Adrenal gland (tissue), 12 donors: ENCODE measurements around the gene HINFP. TPM values are rescaled to one million over a fixed set of nuclear protein-coding genes. Genes with fewer than 3 reads are reported as not detected.

ENCODE experiments used
- DNase-seq, 7 donors: peaks; one replicate each; pipeline ENCODE4 v3.0.0-alpha.2; 2019 to 2020
- H3K27ac ChIP-seq, 5 donors: fragments of 200-600 bp; sonication (generic) in 4 of 5; 1 replicate in 3 of 5; 2 replicates in 2 of 5; pipeline versions ENCODE4 v1.5.1 to v1.8.0; 2016 to 2020; ENCODE audit warnings: mild to moderate bottlenecking in 1 of 5
- H3K27me3 ChIP-seq: fragments of 200-600 bp; 2 replicates; pipeline ENCODE4 v1.8.0; 2021
- H3K36me3 ChIP-seq, 2 donors: fragments of 200-600 bp; replicated peaks in 1 of 2; 1 replicate in 1 of 2; 2 replicates in 1 of 2; pipeline versions ENCODE4 v1.5.1 to v1.8.0; 2018 to 2022
- H3K4me1 ChIP-seq, 2 donors: fragments of 200-600 bp; replicated peaks in 1 of 2; 1 replicate in 1 of 2; 2 replicates in 1 of 2; pipeline versions ENCODE4 v1.5.1 to v1.8.0; 2018 to 2021
- H3K4me3 ChIP-seq, 4 donors: fragments of 200-600 bp; sonication (generic) in 3 of 4; one replicate each; pipeline ENCODE4 v1.5.1; 2016 to 2018
- H3K9me3 ChIP-seq, 3 donors: fragments of 200-600 bp; sonication (generic) in 1 of 3; replicated peaks in 1 of 3; 1 replicate in 2 of 3; 2 replicates in 1 of 3; pipeline versions ENCODE4 v1.5.1 to v1.8.0; 2016 to 2021
- CTCF ChIP-seq, 6 experiments: fragments of 450-650 bp in 4 of 6; fragments of 200-600 bp in 2 of 6; sonication (generic) in 1 of 6; IDR thresholded peaks; 1 replicate in 5 of 6; 2 replicates in 1 of 6; pipeline versions ENCODE4 v1.5.1 to v1.8.0; 2016 to 2021; ENCODE audit warnings: antibody characterized with exemption in 6 of 6, mild to moderate bottlenecking in 2 of 6, moderate library complexity in 1 of 6
- POLR2A ChIP-seq, 2 donors: fragments of 450-650 bp; IDR thresholded peaks; one replicate each; pipeline ENCODE4 v1.6.1; 2017; ENCODE audit warnings: antibody characterized with exemption in 2 of 2, mild to moderate bottlenecking in 2 of 2, moderate library complexity in 1 of 2
- WGBS, 4 donors: extraction: QIAGEN DNeasy Blood & Tissue Kit in 2 of 4; methylation state at CpG; one replicate each; pipeline versions ENCODE4 v1.1.5 to v1.1.7; 2013 to 2017; 5-methylcytosine and 5-hydroxymethylcytosine counted together
- intact Hi-C, 2 donors: fragments of 100-400 bp; cut with DNase I; formaldehyde crosslinking; loops; one replicate each; pipeline versions ENCODE4 v1.14.1 to v1.15.0; 2022 to 2023
- polyA plus RNA-seq, 3 donors: library from polyadenylated mRNA; stranded (reverse); fragments of 200-250 nt in 2 of 3; fragments of 350-450 nt in 1 of 3; fragmentation: Illumina TruSeq in 1 of 3; extraction: RNeasy Lipid Tissue Mini Kit (QIAGEN cat#74804) in 1 of 3; gene quantifications; one replicate each; pipeline ENCODE4 v1.2.3, GENCODE V29; 2013 to 2014
- total RNA-seq, 9 donors: library from RNA; depleted of rRNA in 4 of 9; stranded (reverse); fragments of >200 nt in 4 of 9; fragments of 120-200 nt in 1 of 9; fragmentation: NEBNext Ultra II Directional in 1 of 9; extraction: Animal tissue kit (Norgen Biotek cat#: 25700) in 1 of 9; gene quantifications; one replicate each; pipeline versions ENCODE4 v1.1.0 to v1.2.4, GENCODE V29; 2013 to 2023
- donor health status: healthy with polysubstance abuse.
- donor health status: Bipolar disorder and iron deficiency.
- donor health status: DM: yes; HTN: yes; CAD: no.
- donor health status: DM: no; HTN: no; CAD: no.
- donor health status: DM: no; HTN: no; CAD: no.
- donor health status: DM: yes; HTN: yes; CAD: no.

HINFP gene
- total and polyA plus RNA-seq, 12 donors: 7.4 to 39.1 (median 22.2) TPM

GRCh38 chr11:119106564-119107537, 14.5 kb upstream of the HINFP start, which contains the start of gene C2CD2L:
TSS of gene C2CD2L (plus strand) at chr11:119107344. CDS start at chr11:119107742, 398 bp downstream.
- H3K4me1 ChIP-seq: peaks cover 24 to 36% of the 10 kb centered on the region in 2 donors

GRCh38 chr11:119107538-119108145, 13.7 kb upstream of the HINFP start:
- Histone ChIP-seq H3K4me1 (peaks cover 20 to 34% of the 10 kb centered on the region in 2 donors), H3K9me3 (no peaks in the 10 kb centered on the region), H3K27me3 (no peaks in the 10 kb centered on the region), H3K4me3 (peak overlapping the region; percentile 21 to 95 (median 68)), H3K27ac (peak overlapping the region in 4 of 5 donors; percentile 33 to 71 (median 60)), H3K36me3 (peaks cover 0 to 21% of the 10 kb centered on the region in 2 donors)
- intact Hi-C loops: no loop called here
- DNase-seq: peak in 1 of 7 donors; percentile 19
- no peak for TF ChIP-seq POLR2A (IDR thresholded peaks at IDR 0.05)
- no peak for TF ChIP-seq CTCF (IDR thresholded peaks at IDR 0.05)
- 0 to 1% (median 0%) methylated on average over 5 to 65 of the region's 65 CpGs for WGBS, 4 donors

More at GRCh38 chr11:119106564-119107537, 14.5 kb upstream of the HINFP start, which contains the start of gene C2CD2L:
- Histone ChIP-seq H3K36me3 (peaks cover 0 to 13% of the 10 kb centered on the region in 2 donors), H3K4me3 (peak within 1 kb of the TSS; percentile 21 to 95 (median 68)), H3K9me3 (no peaks in the 10 kb centered on the region), H3K27me3 (no peaks in the 10 kb centered on the region), H3K27ac (peak within 1 kb of the TSS in 4 of 5 donors; percentile 33 to 71 (median 62))
- peak; percentile 85 to 95 (median 88) for DNase-seq
- WGBS, 4 donors: 1 to 5% (median 2%) methylated on average over 9 to 49 of the region's 49 CpGs
- TF ChIP-seq POLR2A (IDR thresholded peaks at IDR 0.05): peak; percentile 49 to 50
- TF ChIP-seq CTCF (IDR thresholded peaks at IDR 0.05): no peak
- intact Hi-C loops: no loop called here

GRCh38 chr11:119108146-119108856, 13.1 kb upstream of the HINFP start:
- 23 to 41% (median 29%) methylated on average over 5 to 8 of the region's 8 CpGs for WGBS, 4 donors
- peak in 1 of 7 donors; percentile 13 for DNase-seq
- intact Hi-C loops: no loop called here

More at GRCh38 chr11:119108146-119108856, 13.1 kb upstream of the HINFP start:
- peaks cover 14 to 27% of the 10 kb centered on the region in 2 donors for H3K4me1 ChIP-seq
- TF ChIP-seq POLR2A (IDR thresholded peaks at IDR 0.05) (no peak), CTCF (IDR thresholded peaks at IDR 0.05) (no peak)
- H3K4me3 ChIP-seq: peak overlapping the region; percentile 21 to 95 (median 68)
- peak overlapping the region in 2 of 5 donors; percentile 55 to 71 for H3K27ac ChIP-seq
- no peaks in the 10 kb centered on the region for H3K9me3 ChIP-seq
- H3K27me3 ChIP-seq: no peaks in the 10 kb centered on the region
- peaks cover 0 to 26% of the 10 kb centered on the region in 2 donors for H3K36me3 ChIP-seq
